K562 (cell line): Measurements from ENCODE around the gene MOSPD3. TPM values are rescaled to one million over a fixed set of nuclear protein-coding genes. Genes with fewer than 3 reads are reported as not detected.

Experiments used
- ARID1B ChIP-seq: fragments of 450-650 bp; IDR thresholded peaks from 2 replicates; pipeline ENCODE4 v1.6.1; 2016; ENCODE audit warnings: antibody characterized with exemption, mild to moderate bottlenecking, inconsistent platforms
- ESRRB ChIP-seq: fragments of 250-450 bp; sonication (Bioruptor Pico); IDR thresholded peaks from 2 replicates; pipeline ENCODE4 v1.5.0; 2020; ENCODE audit warnings: mild to moderate bottlenecking, moderate library complexity, borderline replicate concordance
- ETV1 ChIP-seq: fragments of 450-650 bp; conservative IDR thresholded peaks from 2 replicates; pipeline ENCODE4 v1.6.1; 2016; ENCODE audit warnings: missing genetic modification characterization, control low read depth, low read depth, missing compliant biosample characterization
- FOXK1 ChIP-seq: sonication (generic); formaldehyde crosslinking; IDR thresholded peaks from 2 replicates; pipeline ENCODE4 v1.8.0; 2022; ENCODE audit warnings: missing genetic modification reagents, mild to moderate bottlenecking, borderline replicate concordance
- GABPA ChIP-seq: fragments of 200-800 bp; sonication (Bioruptor generic); conservative IDR thresholded peaks from 2 replicates; pipeline ENCODE4 v1.6.1; 2016; ENCODE audit warnings: low read depth, missing genetic modification characterization, missing compliant biosample characterization
- HIVEP1 ChIP-seq: fragments of 250-450 bp; sonication (Bioruptor Pico); IDR thresholded peaks from 2 replicates; pipeline ENCODE4 v1.4.0; 2020; ENCODE audit warnings: mild to moderate bottlenecking
- ILF3 ChIP-seq: fragments of 450-650 bp; IDR thresholded peaks from 2 replicates; pipeline ENCODE4 v1.6.1; 2018; ENCODE audit warnings: antibody characterized with exemption, mild to moderate bottlenecking, moderate library complexity, borderline replicate concordance
- KLF10 ChIP-seq: fragments of 250-450 bp; sonication (Bioruptor Pico); IDR thresholded peaks from 2 replicates; pipeline ENCODE4 v1.6.1; 2021; ENCODE audit warnings: matching md5 sums
- MEF2D ChIP-seq: conservative IDR thresholded peaks from 2 replicates; pipeline ENCODE4 v1.6.1; 2016; ENCODE audit warnings: low read depth, missing genetic modification characterization, missing compliant biosample characterization
- NCOA2 ChIP-seq, 2 experiments: fragments of 450-650 bp; IDR thresholded peaks; 2 replicates each; pipeline ENCODE4 v1.6.1; 2018; ENCODE audit warnings: mild to moderate bottlenecking in 2 of 2, moderate library complexity in 1 of 2; ENCODE audit not compliant: partially characterized antibody in 2 of 2
- POLR2H ChIP-seq: IDR thresholded peaks from 2 replicates; pipeline ENCODE4 v1.6.1; 2016; ENCODE audit warnings: missing genetic modification characterization, low read depth, mild to moderate bottlenecking, control low read depth, missing compliant biosample characterization, moderate library complexity
- SMARCB1 ChIP-seq: IDR thresholded peaks from 2 replicates; pipeline ENCODE4 v1.6.1; 2011; ENCODE audit warnings: improper control_type of control experiment, low read depth; ENCODE audit not compliant: insufficient read length
- SNIP1 ChIP-seq: fragments of 450-650 bp; IDR thresholded peaks from 2 replicates; pipeline ENCODE4 v1.7.1; 2017; ENCODE audit warnings: low read depth, mild to moderate bottlenecking
- SREBF1 ChIP-seq: fragments of 150-350 bp; IDR thresholded peaks from 2 replicates; pipeline ENCODE4 v1.6.1; 2014; ENCODE audit warnings: antibody characterized with exemption, low read depth, low read length, borderline replicate concordance
- TBL1XR1 ChIP-seq, 2 experiments: IDR thresholded peaks; 2 replicates each; pipeline ENCODE4 v1.6.1; 2012; ENCODE audit warnings: improper control_type of control experiment in 2 of 2, low read length in 2 of 2, mild to moderate bottlenecking in 1 of 2
- TEAD4 ChIP-seq, 2 experiments: sonication (generic) in 1 of 2; formaldehyde crosslinking in 1 of 2; IDR thresholded peaks; 2 replicates each; pipeline versions ENCODE4 v1.6.1 to v1.8.0; 2012 to 2022; ENCODE audit warnings: borderline replicate concordance in 1 of 2, inconsistent platforms in 1 of 2, low read length in 1 of 2, mild to moderate bottlenecking in 1 of 2, missing genetic modification reagents in 1 of 2
- TRIM25 ChIP-seq: fragments of 450-650 bp; IDR thresholded peaks from 2 replicates; pipeline ENCODE4 v1.7.0; 2016; ENCODE audit warnings: borderline replicate concordance
- ZNF253 ChIP-seq: fragments of 250-450 bp; sonication (Bioruptor Pico); conservative IDR thresholded peaks from 2 replicates; pipeline ENCODE4 v1.6.1; 2021; ENCODE audit warnings: mild to moderate bottlenecking
- ZNF717 ChIP-seq: fragments of 250-450 bp; sonication (Bioruptor Pico); IDR thresholded peaks from 2 replicates; pipeline ENCODE4 v1.5.0; 2021
- polyA plus RNA-seq, 8 experiments: library from polyadenylated mRNA; depleted of rRNA in 4 of 8; stranded (reverse) in 5 of 8; unstranded in 3 of 8; fragments of >200 nt; fragmentation: Nextera tagmentation in 2 of 8; fragmentation: Illumina TruSeq in 1 of 8; extraction: Ambion mirVana in 2 of 8; extraction: Trizol in 1 of 8; gene quantifications; 2 replicates each; pipeline versions ENCODE4 v1.2.1 to v1.2.3, GENCODE V29; 2011 to 2014; ENCODE audit warnings: inconsistent platforms in 1 of 8, missing spikeins in 1 of 8
- total RNA-seq, 7 experiments: library from RNA; depleted of rRNA in 6 of 7; stranded (reverse); fragments of >200 nt in 6 of 7; fragmentation: Illumina TruSeq in 2 of 7; extraction: Trizol in 2 of 7; gene quantifications; 2 replicates each; pipeline versions ENCODE4 v1.2.1 to v1.2.3, GENCODE V29; 2011 to 2021; ENCODE audit warnings: low replicate concordance in 1 of 7
- TF ChIP-seq, protein P1 (sequence below): sonication (generic); formaldehyde crosslinking; IDR thresholded peaks from 2 replicates; pipeline ENCODE4 v1.8.1; 2023; ENCODE audit warnings: mild to moderate bottlenecking, missing genetic modification reagents
- TF ChIP-seq, protein P2 (sequence below): sonication (generic); formaldehyde crosslinking; IDR thresholded peaks from 2 replicates; pipeline ENCODE4 v1.8.1; 2023; ENCODE audit warnings: mild to moderate bottlenecking, missing genetic modification reagents

Gene MOSPD3
- total and polyA plus RNA-seq, 9 of the 15 experiments (the other 6 are each of a cell fraction or from before 2014, with no cell fraction given): 1.4 to 32.1 (median 7.3) TPM

- no peak for TF ChIP-seq TRIM25
- no peak for TF ChIP-seq NCOA2 (IDR thresholded peaks at IDR 0.05; ENCODE audit: partially characterized antibody in 2 of 2)
- TF ChIP-seq, protein P1, sequence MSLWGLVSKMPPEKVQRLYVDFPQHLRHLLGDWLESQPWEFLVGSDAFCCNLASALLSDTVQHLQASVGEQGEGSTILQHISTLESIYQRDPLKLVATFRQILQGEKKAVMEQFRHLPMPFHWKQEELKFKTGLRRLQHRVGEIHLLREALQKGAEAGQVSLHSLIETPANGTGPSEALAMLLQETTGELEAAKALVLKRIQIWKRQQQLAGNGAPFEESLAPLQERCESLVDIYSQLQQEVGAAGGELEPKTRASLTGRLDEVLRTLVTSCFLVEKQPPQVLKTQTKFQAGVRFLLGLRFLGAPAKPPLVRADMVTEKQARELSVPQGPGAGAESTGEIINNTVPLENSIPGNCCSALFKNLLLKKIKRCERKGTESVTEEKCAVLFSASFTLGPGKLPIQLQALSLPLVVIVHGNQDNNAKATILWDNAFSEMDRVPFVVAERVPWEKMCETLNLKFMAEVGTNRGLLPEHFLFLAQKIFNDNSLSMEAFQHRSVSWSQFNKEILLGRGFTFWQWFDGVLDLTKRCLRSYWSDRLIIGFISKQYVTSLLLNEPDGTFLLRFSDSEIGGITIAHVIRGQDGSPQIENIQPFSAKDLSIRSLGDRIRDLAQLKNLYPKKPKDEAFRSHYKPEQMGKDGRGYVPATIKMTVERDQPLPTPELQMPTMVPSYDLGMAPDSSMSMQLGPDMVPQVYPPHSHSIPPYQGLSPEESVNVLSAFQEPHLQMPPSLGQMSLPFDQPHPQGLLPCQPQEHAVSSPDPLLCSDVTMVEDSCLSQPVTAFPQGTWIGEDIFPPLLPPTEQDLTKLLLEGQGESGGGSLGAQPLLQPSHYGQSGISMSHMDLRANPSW (CRISPR knock-in tag): no peak
- no peak for TF ChIP-seq HIVEP1 (CRISPR knock-in tag)
- no peak for TF ChIP-seq SNIP1
- no peak for TF ChIP-seq ESRRB (CRISPR knock-in tag)
- TF ChIP-seq KLF10 (CRISPR knock-in tag): no peak
- 0 out of 2 replicates have a peak, but pooled peaks have one; percentile 48 for TF ChIP-seq ETV1
- no peak for TF ChIP-seq MEF2D (tag)
- TF ChIP-seq ZNF253: no peak
- TF ChIP-seq TEAD4 (IDR thresholded peaks at IDR 0.05; ENCODE audit: low read length): no peak
- TF ChIP-seq TEAD4 (CRISPR knock-in tag; IDR thresholded peaks at IDR 0.05; ENCODE audit: borderline replicate concordance): no peak
- TF ChIP-seq POLR2H (tag): no peak
- no peak for TF ChIP-seq FOXK1
- TF ChIP-seq ZNF717 (CRISPR knock-in tag): no peak
- no peak for TF ChIP-seq SREBF1
- TF ChIP-seq ARID1B: peak; percentile 66
- TF ChIP-seq TBL1XR1 (IDR thresholded peaks at IDR 0.05; ENCODE audit: low read length in 2 of 2): no peak; a peak in 1 of 4 replicates
- peak; percentile 67 for TF ChIP-seq GABPA (tag)
- TF ChIP-seq SMARCB1: no peak
- TF ChIP-seq, protein P2, sequence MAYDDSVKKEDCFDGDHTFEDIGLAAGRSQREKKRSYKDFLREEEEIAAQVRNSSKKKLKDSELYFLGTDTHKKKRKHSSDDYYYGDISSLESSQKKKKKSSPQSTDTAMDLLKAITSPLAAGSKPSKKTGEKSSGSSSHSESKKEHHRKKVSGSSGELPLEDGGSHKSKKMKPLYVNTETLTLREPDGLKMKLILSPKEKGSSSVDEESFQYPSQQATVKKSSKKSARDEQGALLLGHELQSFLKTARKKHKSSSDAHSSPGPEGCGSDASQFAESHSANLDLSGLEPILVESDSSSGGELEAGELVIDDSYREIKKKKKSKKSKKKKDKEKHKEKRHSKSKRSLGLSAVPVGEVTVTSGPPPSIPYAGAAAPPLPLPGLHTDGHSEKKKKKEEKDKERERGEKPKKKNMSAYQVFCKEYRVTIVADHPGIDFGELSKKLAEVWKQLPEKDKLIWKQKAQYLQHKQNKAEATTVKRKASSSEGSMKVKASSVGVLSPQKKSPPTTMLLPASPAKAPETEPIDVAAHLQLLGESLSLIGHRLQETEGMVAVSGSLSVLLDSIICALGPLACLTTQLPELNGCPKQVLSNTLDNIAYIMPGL (CRISPR knock-in tag): no peak
- no peak; the same call in 1 of the 2 replicates for TF ChIP-seq ILF3
Observed at GRCh38 chr7:100604028-100604975, 8.0 kb upstream of the MOSPD3 start (continued).
